Activated CD4-positive, alpha-beta T cell treated with anti-CD3 and anti-CD28 coated beads, Interleukin-2, amount 10 ng/mL, durations not matched to agents 7 days and 5 days (primary cell): ENCODE data around the gene BPIFB6. TPM values are rescaled to one million over a fixed set of nuclear protein-coding genes. Genes with fewer than 3 reads are reported as not detected.

ENCODE experiments used
- CTCF ChIA-PET: fragments of 350-600 bp; sonication (Branson Sonifier 250); formaldehyde crosslinking; loops from one replicate; lab custom pipeline; 2021; ENCODE audit warnings: antibody characterized with exemption; lab: Charles Lee
- POLR2A ChIA-PET: fragments of 350-600 bp; sonication (Branson Sonifier 250); formaldehyde crosslinking; loops from one replicate; lab custom pipeline; 2021; ENCODE audit warnings: antibody characterized with exemption; lab: Charles Lee
- DNase-seq: peaks from one replicate; pipeline ENCODE4 v3.0.0-alpha.2; 2020
- H3K27ac Mint-ChIP-seq: one replicate; pipeline ENCODE4 v1.8.0; 2021; ENCODE audit warnings: mild to moderate bottlenecking, moderate library complexity, mixed read lengths
- H3K27me3 Mint-ChIP-seq: one replicate; pipeline ENCODE4 v1.8.0; 2021; ENCODE audit warnings: mixed read lengths
- H3K36me3 Mint-ChIP-seq: one replicate; pipeline ENCODE4 v1.8.0; 2021; ENCODE audit warnings: low read depth, mixed read lengths
- H3K4me1 Mint-ChIP-seq: one replicate; pipeline ENCODE4 v1.8.0; 2021; ENCODE audit warnings: mixed read lengths
- H3K4me3 Mint-ChIP-seq: one replicate; pipeline ENCODE4 v1.8.0; 2021; ENCODE audit warnings: mild to moderate bottlenecking, moderate library complexity, mixed read lengths
- H3K9me3 Mint-ChIP-seq: one replicate; pipeline ENCODE4 v1.8.0; 2021; ENCODE audit warnings: mixed read lengths
- total RNA-seq, 2 experiments: library from RNA; stranded (reverse); gene quantifications; one replicate each; pipeline ENCODE4 v1.2.3, GENCODE V29; 2021

The BPIFB6 gene
- total RNA-seq, 2 experiments from 2014 or later = not detected

GRCh38 chr20:33005908-33006775, 25.3 kb upstream of the BPIFB6 start:
- POLR2A ChIA-PET = no interaction called here
- DNase-seq = no peak
- H3K4me1 Mint-ChIP-seq = peaks cover 10% of the 10 kb centered on the region
- H3K4me3 Mint-ChIP-seq = no peak overlapping the region
- peaks cover 6% of the 10 kb centered on the region for H3K9me3 Mint-ChIP-seq
- CTCF ChIA-PET = interaction anchor here (1.0 to 2.3 kb wide), 3 partner anchors 11 to 104 kb away, joined by 3 to 9 read pairs (median 4); no protein-coding TSS in a partner anchor
- peaks cover 2% of the 10 kb centered on the region for H3K27me3 Mint-ChIP-seq
- peaks cover 2% of the 10 kb centered on the region for H3K36me3 Mint-ChIP-seq
- no peak overlapping the region for H3K27ac Mint-ChIP-seq

GRCh38 chr20:33006776-33007375, 24.6 kb upstream of the BPIFB6 start:
- no peak for DNase-seq
- peaks cover 6% of the 10 kb centered on the region for H3K9me3 Mint-ChIP-seq
- no peak overlapping the region for H3K4me3 Mint-ChIP-seq
- no peak overlapping the region for H3K27ac Mint-ChIP-seq
- H3K27me3 Mint-ChIP-seq = peaks cover 2% of the 10 kb centered on the region
- peaks cover 2% of the 10 kb centered on the region for H3K36me3 Mint-ChIP-seq
- ChIA-PET POLR2A (no interaction called here), CTCF (interaction anchor here (1.1 kb wide), 1 partner anchor 105 kb away, joined by 4 read pairs; no protein-coding TSS in a partner anchor)
- peaks cover 9% of the 10 kb centered on the region for H3K4me1 Mint-ChIP-seq

GRCh38 chr20:33007376-33008335, 23.8 kb upstream of the BPIFB6 start, which contains the start of gene BPIFB2:
TSS of gene BPIFB2 (plus strand) at chr20:33007704. CDS start at chr20:33008575, 871 bp downstream.
- Mint-ChIP-seq H3K27ac (no peak within 1 kb of the TSS), H3K9me3 (peaks cover 6% of the 10 kb centered on the region), H3K27me3 (no peaks in the 10 kb centered on the region), H3K4me1 (peaks cover 6% of the 10 kb centered on the region), H3K4me3 (no peak within 1 kb of the TSS), H3K36me3 (peaks cover 2% of the 10 kb centered on the region)
- CTCF ChIA-PET = interaction anchor here (0.6 to 1.0 kb wide), 2 partner anchors 63 to 94 kb away, joined by 3 read pairs; no protein-coding TSS in a partner anchor
- POLR2A ChIA-PET = no interaction called here
- DNase-seq = no peak

GRCh38 chr20:33008336-33009213, 22.9 kb upstream of the BPIFB6 start:
- POLR2A ChIA-PET = no interaction called here
- no peaks in the 10 kb centered on the region for H3K27me3 Mint-ChIP-seq
- no peak overlapping the region for H3K4me3 Mint-ChIP-seq
- peaks cover 6% of the 10 kb centered on the region for H3K4me1 Mint-ChIP-seq
- CTCF ChIA-PET = interaction anchor here (0.6 to 1.0 kb wide), 2 partner anchors 64 to 95 kb away, joined by 3 read pairs; no protein-coding TSS in a partner anchor
- H3K9me3 Mint-ChIP-seq = peaks cover 6% of the 10 kb centered on the region
- peaks cover 2% of the 10 kb centered on the region for H3K36me3 Mint-ChIP-seq
- no peak for DNase-seq
- H3K27ac Mint-ChIP-seq = no peak overlapping the region

GRCh38 chr20:33009214-33010132, 22.0 kb upstream of the BPIFB6 start:
- CTCF ChIA-PET = interaction anchor here (1.4 to 1.7 kb wide), 2 partner anchors 20 to 67 kb away, joined by 3 to 4 read pairs; no protein-coding TSS in a partner anchor

GRCh38 chr20:33010133-33010504, 21.3 kb upstream of the BPIFB6 start:
- Mint-ChIP-seq H3K36me3 (peaks cover 2% of the 10 kb centered on the region), H3K9me3 (peaks cover 5% of the 10 kb centered on the region), H3K4me3 (no peak overlapping the region), H3K27me3 (no peaks in the 10 kb centered on the region), H3K27ac (no peak overlapping the region), H3K4me1 (peaks cover 2% of the 10 kb centered on the region)
- ChIA-PET POLR2A (no interaction called here), CTCF (interaction anchor here (1.4 to 1.7 kb wide), 2 partner anchors 21 to 66 kb away, joined by 3 to 4 read pairs; no protein-coding TSS in a partner anchor)
- DNase-seq = no peak

More at GRCh38 chr20:33009214-33010132, 22.0 kb upstream of the BPIFB6 start:
- peaks cover 6% of the 10 kb centered on the region for H3K4me1 Mint-ChIP-seq
- no peak for DNase-seq
- H3K36me3 Mint-ChIP-seq = peaks cover 2% of the 10 kb centered on the region
- peaks cover 6% of the 10 kb centered on the region for H3K9me3 Mint-ChIP-seq
- no peak overlapping the region for H3K4me3 Mint-ChIP-seq
- POLR2A ChIA-PET = no interaction called here
- H3K27me3 Mint-ChIP-seq = no peaks in the 10 kb centered on the region
- no peak overlapping the region for H3K27ac Mint-ChIP-seq

GRCh38 chr20:33010674-33011449, 20.6 kb upstream of the BPIFB6 start:
- Mint-ChIP-seq H3K4me1 (no peaks in the 10 kb centered on the region), H3K27ac (no peak overlapping the region), H3K9me3 (peaks cover 2% of the 10 kb centered on the region), H3K27me3 (no peaks in the 10 kb centered on the region), H3K4me3 (no peak overlapping the region), H3K36me3 (no peaks in the 10 kb centered on the region)
- DNase-seq = no peak
- ChIA-PET POLR2A (no interaction called here), CTCF (interaction anchor here (1.4 to 1.7 kb wide), 2 partner anchors 21 to 65 kb away, joined by 3 to 4 read pairs; no protein-coding TSS in a partner anchor)

GRCh38 chr20:33012327-33013189, 18.9 kb upstream of the BPIFB6 start:
- Mint-ChIP-seq H3K27ac (no peak overlapping the region), H3K36me3 (no peaks in the 10 kb centered on the region), H3K9me3 (no peaks in the 10 kb centered on the region), H3K27me3 (no peaks in the 10 kb centered on the region), H3K4me1 (no peaks in the 10 kb centered on the region), H3K4me3 (no peak overlapping the region)
- ChIA-PET CTCF (interaction anchor here (1.0 kb wide), 1 partner anchor 13 kb away, joined by 3 read pairs; no protein-coding TSS in a partner anchor), POLR2A (no interaction called here)
- no peak for DNase-seq

GRCh38 chr20:33013701-33014326, 17.6 kb upstream of the BPIFB6 start:
- ChIA-PET CTCF (no interaction called here), POLR2A (no interaction called here)
- Mint-ChIP-seq H3K27me3 (no peaks in the 10 kb centered on the region), H3K9me3 (no peaks in the 10 kb centered on the region), H3K36me3 (no peaks in the 10 kb centered on the region), H3K4me1 (no peaks in the 10 kb centered on the region), H3K27ac (no peak overlapping the region), H3K4me3 (no peak overlapping the region)
- DNase-seq = no peak
